Anterior cingulate cortex (tissue), 58 donors: Measurements from ENCODE around the gene UPK3A.

Source experiments
- DNase-seq, 58 donors: peaks; one replicate each; lab custom pipeline; 2025; lab: John Stamatoyannopoulos, UW

The UPK3A gene

GRCh38 chr22:45305456-45306075, 20.8 kb downstream of the UPK3A start:
- no peak for DNase-seq

DNA sequence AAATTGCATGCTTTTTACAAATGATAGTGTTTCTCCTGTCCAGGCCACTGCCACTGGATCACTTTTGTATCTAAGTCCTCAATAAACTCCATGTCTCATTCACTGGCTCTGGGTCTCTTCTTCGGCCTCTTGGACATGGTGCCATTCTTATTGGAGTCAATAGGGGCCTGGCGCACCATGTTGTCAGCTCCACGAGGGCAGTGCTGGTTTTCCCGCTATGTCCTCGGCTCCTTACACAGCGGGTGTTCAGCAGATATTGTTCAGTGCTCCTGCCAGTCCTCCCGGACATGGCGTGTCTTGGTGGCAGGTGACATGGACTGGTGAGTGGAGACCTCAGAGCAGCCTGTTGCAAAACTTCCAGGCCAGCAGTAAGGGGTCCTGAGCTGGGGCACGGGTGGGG, 21.4 kb downstream of the UPK3A start:
- no peak for DNase-seq

GRCh38 chr22:45308391-45308956, 23.7 kb downstream of the UPK3A start:
- no peak for DNase-seq

DNA sequence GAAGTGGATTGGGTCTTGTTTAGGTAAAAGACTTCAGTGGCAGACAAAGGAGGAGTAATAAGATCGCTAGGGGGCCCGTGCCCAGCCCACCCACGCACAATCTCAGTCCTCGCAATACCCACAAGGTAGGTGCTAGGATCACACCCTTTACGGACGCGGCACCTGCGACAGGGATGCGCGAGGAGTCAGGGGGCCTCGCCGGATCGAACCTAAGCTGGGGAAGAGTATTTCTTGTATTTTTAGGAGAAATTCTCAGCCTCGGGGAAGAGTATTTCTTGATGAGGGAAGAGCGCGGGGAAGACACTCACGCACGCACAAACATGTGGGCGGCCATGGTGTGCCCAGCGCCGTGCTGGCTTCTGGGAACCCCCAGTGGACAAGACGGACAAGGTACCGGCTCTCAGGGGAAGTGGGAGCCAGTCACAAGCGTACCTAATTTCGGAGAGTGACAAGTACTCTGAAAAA, 24.2 kb downstream of the UPK3A start:
- DNase-seq = peak in 3 of 58 donors; percentile 31 to 54 (median 44)

GRCh38 chr22:45309422-45310227, 24.9 kb downstream of the UPK3A start, which contains the start of gene FAM118A:
FAM118A (plus strand) TSS chr22:45309934; CDS start chr22:45322380, 12,446 bp downstream.
- DNase-seq = peak; percentile 62 to 98 (median 94)

DNA sequence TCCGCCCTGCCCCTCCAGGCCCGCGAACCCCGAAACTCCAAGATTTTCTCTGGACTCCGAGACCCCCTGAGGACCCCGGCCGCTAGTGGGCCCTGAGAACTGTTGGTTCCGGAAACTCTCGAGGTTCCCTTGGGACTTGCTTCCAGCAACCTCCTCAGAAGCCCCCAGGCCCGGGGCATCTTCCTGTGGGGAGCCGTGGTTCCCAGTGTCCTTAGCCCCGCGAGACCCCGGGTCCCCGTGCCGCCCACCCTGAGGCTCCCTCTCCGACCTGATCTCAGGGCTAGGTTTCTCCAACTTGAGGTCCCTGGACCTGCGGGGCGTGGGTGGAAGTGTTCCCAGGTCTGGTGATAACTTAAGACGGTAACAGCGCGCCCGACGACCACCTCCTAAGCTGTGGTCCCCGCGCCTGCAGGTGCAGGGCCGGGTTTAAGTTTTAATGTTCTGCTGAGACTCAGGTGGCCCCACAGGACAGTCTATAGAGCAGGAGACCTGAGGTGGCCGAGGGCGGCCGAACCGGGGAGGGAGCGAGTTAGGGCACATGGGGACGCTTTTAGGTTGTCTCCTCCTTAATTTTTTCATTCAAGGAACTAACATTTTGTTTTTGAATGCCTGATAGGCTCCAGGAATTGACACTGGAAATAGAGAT, 25.7 kb downstream of the UPK3A start:
- no peak for DNase-seq

DNA sequence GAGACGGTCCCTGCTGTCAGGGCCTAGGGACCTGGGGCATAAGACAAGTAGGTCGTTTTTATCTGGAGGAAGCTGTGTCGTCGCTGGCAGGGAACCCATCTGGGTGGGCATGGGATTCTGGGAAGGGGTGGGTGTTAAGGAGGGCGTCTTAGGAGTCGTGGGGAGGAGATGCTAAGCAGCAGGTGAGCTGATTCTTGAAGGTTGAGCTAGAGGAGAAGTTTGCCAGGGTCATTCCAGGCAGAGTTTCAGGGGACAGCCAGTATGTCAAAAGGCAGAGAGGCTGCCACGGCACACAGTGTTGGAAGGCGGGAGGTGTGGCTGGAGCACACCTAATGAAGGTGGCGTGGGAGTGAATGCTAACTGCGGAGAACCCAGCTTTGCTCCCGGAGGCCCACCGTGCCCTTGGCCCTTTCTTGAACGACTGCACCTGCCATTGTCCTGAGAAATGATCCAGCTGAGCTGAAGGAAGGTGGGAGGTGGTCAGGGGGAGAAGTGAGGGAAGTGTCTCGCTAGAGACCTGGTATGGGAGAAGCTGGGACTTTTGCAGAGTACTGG, 26.3 kb downstream of the UPK3A start:
- DNase-seq = no peak

DNA sequence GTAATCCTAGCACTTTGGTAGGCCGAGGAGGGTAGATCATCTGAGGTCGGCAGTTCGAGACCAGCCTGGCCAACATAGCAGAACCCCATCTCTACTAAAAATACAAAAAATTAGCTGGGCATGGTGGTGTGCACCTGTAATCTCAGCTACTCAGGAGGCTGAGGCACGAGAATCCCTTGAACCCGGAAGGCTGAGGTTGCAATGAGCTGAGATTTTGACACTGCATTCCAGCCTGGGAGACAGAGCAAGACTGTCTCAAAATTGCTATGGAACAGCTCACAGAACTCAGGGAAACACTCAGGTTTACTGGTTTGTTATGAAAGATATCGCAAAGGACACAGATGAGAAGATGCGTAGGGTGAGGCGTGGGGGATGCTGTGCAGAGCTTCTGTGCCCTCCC, 27.7 kb downstream of the UPK3A start:
- no peak for DNase-seq

DNA sequence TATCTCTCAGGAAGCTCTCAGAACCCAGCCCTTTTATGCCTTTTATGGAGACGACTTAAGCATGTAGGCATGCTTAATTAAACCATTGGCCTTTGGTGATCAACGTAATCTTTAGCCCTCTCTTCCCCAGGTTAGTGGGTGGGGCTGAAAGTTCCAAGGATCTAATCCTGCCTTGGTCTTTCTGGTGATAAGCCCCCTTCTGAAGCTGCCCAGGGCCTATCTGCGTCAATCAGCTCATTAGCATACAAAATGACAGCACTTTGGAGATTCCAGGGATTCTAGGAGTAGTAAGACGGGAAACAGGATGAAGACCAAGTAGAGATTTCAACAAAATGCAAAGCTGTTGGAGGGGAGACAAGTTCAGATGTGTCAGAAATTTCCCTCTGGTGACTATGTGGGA, 28.1 kb downstream of the UPK3A start:
- no peak for DNase-seq

DNA sequence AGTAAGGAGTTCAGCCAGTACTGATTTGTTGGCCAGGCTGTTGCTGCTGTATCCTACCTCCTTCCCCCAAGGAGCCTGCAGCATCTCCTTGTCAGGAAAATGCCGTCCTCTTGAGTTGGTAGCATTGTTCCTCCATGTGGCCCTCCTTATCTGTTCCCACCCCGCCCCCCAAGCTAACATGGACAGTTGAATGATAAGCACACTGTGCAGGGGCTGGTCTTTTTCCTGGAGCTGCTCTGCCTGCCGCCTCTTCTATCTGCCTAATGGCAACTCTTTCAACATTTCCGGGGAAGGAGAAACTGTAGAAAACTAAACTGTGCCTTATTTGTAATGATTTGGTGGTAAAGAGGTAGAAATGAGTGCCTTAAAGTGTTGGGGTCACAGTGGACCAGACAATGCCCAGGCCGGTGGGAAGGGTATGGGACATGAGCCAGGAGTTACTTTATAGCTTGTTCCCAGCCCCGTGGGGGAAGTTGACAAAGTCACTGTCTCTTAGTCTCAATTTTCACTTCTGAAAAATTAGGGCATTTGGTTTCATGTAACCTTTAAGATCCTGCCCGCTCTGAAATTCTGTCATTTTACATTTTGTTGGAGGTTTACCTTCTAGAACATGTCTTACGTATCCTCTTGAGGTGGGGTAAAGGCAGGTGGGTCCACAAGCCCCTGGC, 29.4 kb downstream of the UPK3A start:
- no peak for DNase-seq

- no peak for DNase-seq
These were observed 30.0 kb downstream of the UPK3A start for GRCh38 chr22:45314786-45315185.

DNA sequence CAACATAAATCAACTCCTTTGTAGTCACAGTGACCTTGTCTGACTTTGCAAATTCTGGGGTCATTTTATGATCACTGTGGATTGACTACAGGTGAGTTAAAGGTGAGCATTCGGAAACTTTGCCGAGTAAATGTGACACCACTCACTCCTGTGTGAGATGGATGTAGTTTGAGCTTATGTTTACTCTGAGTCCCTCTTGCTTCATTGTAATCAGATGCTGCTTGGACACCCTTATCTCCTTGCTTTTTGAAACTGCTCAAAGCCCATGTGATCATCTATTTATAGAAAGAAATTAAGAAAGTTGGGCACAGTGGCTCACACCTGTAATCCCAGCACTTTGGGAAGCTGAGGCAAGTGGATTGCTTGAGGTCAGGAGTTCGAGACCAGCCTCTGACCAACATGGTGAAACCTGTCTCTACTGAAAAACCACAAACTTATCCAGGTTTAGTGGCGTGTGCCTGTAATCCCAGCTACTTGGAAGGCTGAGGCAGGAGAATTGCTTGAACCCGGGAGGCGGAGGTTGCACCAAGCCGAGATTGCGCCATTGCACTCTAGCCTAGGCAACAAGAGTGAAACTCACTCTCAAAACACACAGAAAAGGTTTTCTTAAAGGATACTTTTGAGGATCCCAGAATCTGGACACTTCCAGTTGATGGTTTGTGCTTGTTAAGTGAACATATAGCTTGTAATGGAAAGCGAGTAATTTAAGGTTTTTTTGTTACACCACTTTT, 32.2 kb downstream of the UPK3A start:
- DNase-seq = no peak

DNA sequence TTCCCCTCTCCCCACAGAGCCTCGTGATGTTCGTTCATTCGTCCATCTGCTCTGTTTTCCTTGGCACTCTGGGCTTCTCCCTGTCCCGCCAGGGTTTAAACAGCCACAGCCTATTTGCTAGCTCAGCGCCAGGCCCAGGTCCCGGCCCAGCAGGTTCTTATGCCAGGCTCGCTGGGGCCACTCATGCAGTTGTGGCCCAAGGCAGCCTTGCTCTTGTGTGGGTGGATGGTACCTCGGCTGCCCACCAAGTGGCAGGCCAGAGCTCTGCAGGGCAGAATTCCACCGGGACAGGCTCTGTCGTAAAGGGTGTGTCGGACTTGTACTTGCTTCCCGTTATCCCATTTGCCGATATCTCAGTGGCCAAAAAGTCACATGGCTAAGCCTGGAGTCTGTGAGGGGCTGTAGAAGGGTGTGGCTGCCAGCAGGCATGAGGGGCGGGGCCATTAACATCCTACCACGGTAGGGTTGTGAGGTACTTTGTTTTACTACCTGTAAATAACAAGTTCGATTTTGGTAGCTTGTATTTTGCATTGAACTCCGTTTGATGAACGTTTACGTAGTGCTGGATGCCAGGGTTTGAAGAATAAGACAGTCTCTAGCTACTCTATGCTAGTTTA, 32.9 kb downstream of the UPK3A start:
- DNase-seq = peak in 29 of 58 donors; percentile 4 to 52 (median 25)

GRCh38 chr22:45318168-45318557, 33.4 kb downstream of the UPK3A start:
- peak in 48 of 58 donors; percentile 9 to 82 (median 48) for DNase-seq

GRCh38 chr22:45318558-45319323, 34.0 kb downstream of the UPK3A start:
- DNase-seq = no peak

DNA sequence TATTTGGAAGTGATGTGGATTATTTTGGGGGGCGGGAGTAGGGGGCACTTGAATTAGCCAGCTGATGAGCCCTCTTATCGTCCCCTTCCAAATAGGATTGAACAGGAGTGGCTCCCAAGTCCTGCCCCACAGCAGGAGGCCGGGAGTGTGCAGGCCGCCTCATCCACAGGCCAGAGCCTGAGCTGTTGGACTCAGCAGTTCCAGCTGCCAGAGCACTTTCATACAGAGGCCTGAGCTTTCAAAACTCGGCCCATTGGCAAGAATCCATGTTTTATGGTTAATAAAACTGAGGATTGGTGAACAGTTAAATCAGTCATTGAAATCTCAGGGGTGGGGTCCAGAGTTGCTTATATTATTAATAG, 34.6 kb downstream of the UPK3A start:
- no peak for DNase-seq

GRCh38 chr22:45320357-45320976, 35.7 kb downstream of the UPK3A start:
- no peak for DNase-seq

GRCh38 chr22:45321827-45322226, 37.1 kb downstream of the UPK3A start:
- no peak for DNase-seq
